Measurements from ENCODE around the gene AFF3.

DNA sequence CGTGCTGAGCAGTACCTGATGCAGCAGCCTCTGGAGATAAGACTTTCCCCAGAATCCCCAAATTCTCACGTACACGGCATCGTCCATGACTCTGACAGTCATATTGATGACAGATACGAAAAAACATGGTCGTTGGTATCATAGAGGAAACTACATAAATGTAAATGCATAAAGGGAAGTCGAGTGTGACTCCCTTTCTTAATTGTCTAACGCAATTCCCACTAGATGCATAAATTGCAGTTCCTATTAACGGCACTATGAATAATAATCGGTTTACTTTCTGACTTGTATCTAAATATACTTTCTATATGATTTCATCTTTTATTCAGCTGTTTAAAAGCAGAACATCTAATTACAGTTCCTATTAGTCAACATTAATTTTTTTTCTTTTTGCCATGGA lies 330.0 kb downstream of the AFF3 start:
- no peak for TF ChIP-seq POLR2AphosphoS5 (IDR thresholded peaks at IDR 0.05)
- TF ChIP-seq, protein P1, sequence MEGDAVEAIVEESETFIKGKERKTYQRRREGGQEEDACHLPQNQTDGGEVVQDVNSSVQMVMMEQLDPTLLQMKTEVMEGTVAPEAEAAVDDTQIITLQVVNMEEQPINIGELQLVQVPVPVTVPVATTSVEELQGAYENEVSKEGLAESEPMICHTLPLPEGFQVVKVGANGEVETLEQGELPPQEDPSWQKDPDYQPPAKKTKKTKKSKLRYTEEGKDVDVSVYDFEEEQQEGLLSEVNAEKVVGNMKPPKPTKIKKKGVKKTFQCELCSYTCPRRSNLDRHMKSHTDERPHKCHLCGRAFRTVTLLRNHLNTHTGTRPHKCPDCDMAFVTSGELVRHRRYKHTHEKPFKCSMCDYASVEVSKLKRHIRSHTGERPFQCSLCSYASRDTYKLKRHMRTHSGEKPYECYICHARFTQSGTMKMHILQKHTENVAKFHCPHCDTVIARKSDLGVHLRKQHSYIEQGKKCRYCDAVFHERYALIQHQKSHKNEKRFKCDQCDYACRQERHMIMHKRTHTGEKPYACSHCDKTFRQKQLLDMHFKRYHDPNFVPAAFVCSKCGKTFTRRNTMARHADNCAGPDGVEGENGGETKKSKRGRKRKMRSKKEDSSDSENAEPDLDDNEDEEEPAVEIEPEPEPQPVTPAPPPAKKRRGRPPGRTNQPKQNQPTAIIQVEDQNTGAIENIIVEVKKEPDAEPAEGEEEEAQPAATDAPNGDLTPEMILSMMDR (IDR thresholded peaks at IDR 0.05): no peak
